T47D (cell line): ENCODE results near the gene MEGF10.

Experiments used
- DNase-seq, 2 experiments: peaks; one replicate each; pipeline versions ENCODE4 v3.0.0 to v3.0.0-alpha.2; 2011 to 2012; ENCODE audit warnings: low read depth in 1 of 2, low spot score in 1 of 2
- JUND ChIP-seq: IDR thresholded peaks from 2 replicates; pipeline ENCODE4 v1.6.1; 2012; ENCODE audit warnings: low read depth
- in situ Hi-C: cut with HindIII; loops from 2 replicates; pipeline ENCODE4 v1.10.0; 2016; ENCODE audit warnings: low sequenced_read_pairs, low pct_unique_long_range_greater_than_20kb

The MEGF10 gene

DNA sequence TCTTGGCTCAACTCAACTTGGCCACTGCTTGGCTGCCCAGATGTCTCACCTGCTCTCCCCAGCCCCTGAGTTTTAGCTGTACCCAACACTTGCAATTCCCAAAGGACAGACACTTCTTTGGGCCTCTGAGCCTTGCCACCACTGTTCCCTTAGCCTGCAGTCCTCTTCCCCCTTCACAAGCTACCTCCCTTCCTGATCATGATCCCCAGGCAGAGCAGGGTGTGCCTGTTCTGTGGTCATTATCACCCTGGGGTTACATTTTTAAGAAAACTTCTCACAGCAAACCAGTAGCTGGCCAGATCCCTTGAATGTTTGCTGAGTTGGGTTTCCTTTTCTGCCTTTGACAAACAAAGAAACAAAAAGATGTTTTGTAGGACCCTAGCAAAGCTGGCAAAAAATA is 139.3 kb downstream of the MEGF10 start:
- in situ Hi-C loops = no loop called here
- TF ChIP-seq JUND = no peak
- no peak for DNase-seq

DNA sequence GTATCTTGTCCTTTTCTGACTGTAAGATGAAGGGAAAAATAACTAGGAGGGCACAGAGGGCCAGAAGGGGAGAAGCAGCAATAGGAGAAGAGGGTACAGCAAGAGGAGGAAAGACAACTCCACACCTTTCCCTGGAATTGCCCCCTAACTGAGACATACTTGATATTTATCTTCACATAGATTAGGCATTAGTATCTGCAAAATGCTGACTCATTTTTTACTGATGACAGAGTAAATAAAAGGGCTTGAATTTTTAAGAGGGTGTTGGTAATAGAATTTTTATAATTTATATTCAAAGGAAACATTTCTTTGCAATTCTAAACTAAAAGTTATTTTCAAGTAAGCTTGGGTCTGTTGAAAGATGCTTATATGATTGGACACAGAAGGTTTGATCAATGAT is 140.0 kb downstream of the MEGF10 start:
- in situ Hi-C loops = no loop called here
- DNase-seq = no peak
- no peak for TF ChIP-seq JUND

DNA sequence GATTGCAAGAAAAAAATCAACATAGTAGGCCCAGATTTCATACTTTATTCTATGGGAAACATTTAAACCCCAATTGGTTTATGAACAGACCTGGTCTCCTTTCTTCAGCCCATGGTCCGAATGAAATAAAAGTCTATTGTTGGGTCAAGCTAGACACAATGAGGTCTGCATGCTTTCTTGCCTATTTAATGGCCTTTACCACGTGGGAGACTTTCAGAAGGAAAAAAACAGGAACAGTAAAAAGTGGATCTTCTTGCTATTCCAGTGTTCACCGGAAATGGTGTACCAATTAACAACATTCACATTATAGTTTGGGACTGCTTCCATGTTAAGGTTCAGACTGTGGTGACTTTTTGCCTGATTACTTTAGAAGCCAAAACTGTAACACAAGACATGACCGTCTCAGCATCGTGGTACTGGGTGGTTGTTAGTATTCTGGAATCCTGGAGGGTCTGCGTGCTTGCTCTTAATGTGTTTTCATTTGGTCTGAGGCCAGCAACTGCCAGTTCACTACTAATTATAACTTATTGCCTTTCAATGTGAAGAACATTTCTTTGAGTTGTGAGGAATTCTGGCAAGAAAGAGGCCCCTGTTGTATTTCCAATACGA is 141.5 kb downstream of the MEGF10 start:
- TF ChIP-seq JUND = no peak
- in situ Hi-C loops = no loop called here
- peak in 1 of 2 experiments; percentile 24 for DNase-seq

DNA sequence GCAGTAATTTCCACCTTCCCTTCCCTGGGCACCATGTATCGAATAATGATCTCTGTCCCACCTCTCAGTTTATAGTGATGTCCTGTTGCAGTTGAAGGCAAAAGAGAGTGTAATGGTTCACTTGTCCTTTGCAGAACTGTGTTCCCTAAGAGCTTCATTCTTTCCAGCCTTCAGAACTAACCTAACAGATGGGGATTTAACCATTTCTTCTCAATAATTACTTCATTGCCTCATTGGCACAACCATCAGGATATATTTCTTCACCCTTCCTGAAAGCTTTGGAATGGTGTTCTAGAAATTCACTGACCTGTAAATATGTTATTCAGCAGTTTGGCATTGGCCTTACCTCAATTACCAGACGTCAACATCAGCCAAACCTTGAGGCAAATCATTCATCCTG is 142.9 kb downstream of the MEGF10 start:
- no peak for DNase-seq
- in situ Hi-C loops = no loop called here
- TF ChIP-seq JUND = no peak

DNA sequence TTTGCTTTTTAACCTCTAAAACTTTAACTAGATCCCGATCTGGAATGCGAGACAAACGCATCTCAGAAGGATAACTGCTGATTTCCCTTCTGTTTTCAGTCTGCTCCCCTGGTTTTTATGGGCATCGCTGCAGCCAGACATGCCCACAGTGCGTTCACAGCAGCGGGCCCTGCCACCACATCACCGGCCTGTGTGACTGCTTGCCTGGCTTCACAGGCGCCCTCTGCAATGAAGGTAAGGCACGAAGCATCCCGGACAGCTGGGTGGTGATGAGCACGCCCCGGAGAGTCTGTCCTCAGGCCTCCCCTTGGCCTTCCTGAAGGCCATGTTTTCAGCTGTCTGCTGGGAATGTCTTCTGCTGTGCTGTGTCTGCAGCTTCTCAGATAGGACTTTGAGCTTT is 144.0 kb downstream of the MEGF10 start:
- in situ Hi-C loops = no loop called here
- no peak for DNase-seq
- TF ChIP-seq JUND = no peak

DNA sequence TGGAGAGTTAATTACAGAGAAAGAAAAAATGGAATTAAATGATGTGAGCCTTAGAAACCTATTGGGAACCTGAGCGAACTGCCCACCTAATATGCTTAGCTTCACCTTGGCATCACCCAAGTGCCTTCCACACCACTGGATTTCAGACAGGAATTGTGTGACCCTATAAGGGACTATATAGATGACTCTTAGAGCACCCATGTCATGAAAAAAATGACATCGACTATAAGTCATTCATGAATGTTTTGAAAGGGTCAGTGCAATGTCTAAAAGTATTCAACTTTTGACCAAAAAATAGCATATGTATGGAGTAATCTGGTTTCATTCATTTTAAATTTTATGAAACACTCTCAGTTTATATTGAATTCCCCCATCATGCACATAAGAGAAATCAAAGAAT is 145.2 kb downstream of the MEGF10 start:
- no peak for TF ChIP-seq JUND
- no peak for DNase-seq
- in situ Hi-C loops = no loop called here

DNA sequence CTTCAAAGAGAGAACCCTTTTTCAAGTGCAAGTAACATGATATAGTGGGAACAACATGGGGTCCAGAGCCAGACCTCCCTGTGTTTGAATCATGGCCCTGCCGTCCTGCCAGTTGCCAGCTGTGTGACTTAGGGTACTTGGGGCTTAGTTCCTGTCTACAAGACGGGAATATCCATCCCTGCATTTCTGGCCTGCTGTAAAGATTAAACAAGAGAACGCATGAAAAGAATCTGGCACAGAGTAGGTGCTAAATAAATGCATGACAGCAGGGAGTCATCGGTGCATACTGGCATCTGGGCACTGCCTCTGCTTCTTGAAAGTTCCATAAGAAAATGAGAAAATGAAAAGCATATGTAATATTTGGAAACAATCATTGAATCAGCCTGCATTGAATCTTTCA is 149.0 kb downstream of the MEGF10 start:
- no peak for DNase-seq
- TF ChIP-seq JUND = no peak
- in situ Hi-C loops = no loop called here

DNA sequence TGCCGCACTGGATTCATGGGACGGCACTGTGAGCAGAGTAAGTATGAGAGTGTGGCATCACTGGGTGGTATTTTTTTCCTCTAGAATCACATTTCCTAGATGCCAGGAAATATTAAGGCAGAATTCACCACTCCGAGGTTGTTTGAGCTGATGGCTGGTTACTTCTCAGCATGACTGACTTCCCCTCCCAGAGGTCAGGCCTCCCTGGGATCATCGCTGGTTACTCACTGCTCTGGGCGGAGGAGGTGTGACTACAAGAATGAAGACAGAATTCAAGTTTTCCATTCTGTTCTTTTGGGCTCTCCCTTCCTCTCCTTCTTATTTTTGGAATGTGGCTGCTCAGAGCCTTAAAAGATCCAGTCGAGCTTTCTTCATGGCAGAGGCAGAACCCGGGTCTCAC is 150.2 kb downstream of the MEGF10 start:
- no peak for DNase-seq
- in situ Hi-C loops = no loop called here

DNA sequence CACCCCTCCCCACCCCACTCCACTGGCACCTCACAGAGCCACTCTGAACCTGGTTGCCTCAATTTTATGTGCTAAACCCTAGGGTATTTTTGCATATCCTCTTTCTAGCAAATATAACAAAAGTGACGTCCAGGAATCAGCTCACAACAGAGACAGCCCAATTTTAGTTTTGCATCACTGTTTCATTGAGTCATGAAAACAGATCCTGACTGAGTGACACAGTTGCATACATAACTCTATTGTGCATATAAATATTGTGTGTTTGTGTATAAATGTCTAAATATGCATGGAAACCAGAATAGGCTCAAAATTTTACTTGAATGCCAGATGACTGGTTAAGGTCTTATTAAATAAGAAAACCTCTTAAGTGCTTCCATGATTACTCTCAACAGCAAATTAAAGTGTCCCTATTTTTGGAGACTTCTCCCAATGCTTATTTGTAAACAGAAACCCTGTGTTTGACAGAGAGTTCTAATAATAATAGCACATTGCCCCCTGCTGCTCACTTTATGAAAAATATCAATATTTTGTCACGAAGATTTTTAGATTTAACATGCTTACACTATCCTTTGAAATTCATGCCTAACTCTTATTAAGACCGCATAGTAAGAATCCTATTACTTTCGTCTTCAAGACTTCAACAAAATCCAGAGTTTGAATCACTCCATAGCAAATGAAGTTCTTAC is 151.3 kb downstream of the MEGF10 start:
- in situ Hi-C loops = no loop called here
- peak in 1 of 2 experiments; percentile 39 for DNase-seq
- TF ChIP-seq JUND = no peak

More for the DNA sequence above, 150.2 kb downstream of the MEGF10 start:
- TF ChIP-seq JUND = no peak

DNA sequence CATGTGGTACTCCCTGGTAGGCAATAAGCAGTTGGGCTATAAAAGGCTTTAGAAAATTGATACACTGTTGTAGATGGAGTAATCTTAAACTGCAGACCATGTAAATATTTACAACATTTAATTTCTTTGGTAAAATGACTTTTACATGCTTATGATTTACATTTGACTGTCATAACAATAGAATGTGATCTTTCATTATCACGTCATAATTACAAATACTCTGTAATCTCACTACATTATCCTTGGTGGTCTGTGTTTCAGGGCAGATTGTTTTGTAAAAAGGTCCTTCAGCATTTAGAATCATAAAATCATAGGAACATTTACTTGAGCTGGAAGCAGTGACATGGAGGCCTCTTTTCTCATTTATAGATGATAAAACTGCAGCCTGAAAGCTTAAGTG is 153.6 kb downstream of the MEGF10 start:
- in situ Hi-C loops = no loop called here
- TF ChIP-seq JUND = no peak
- DNase-seq = no peak

DNA sequence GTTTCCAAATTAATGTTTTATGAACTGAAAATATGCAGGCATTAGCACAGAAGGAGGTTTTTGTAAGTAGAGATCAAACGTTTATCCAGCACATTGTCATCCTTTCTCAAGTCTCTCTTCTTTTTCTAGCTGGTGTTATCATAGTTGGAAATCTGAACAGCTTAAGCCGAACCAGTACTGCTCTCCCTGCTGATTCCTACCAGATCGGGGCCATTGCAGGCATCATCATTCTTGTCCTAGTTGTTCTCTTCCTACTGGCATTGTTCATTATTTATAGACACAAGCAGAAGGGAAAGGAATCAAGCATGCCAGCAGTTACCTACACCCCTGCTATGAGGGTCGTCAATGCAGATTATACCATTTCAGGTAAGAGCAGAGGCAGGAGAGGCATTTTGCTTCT is 154.7 kb downstream of the MEGF10 start:
- TF ChIP-seq JUND = no peak
- no peak for DNase-seq
- in situ Hi-C loops = no loop called here

DNA sequence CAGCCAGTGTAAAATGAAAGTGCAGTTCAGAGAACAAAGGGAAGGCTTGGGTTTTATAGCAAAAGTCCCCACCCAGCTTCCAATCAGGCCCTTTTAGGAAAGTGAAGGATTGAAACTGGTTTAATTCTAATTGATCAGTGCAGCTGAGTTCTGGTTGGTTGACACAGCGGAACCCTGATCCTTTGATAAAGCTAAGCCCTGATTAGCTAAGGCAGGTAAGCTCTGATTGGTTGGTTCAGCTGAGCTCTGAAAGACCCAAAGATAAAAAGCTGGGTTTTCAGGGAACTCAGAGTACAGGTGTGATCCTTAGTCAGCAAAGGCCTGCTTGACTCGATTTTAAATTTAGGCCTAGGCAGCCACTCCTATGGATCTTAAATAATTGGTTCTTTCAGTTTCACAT is 156.0 kb downstream of the MEGF10 start:
- no peak for DNase-seq
- TF ChIP-seq JUND = no peak
- in situ Hi-C loops = no loop called here

DNA sequence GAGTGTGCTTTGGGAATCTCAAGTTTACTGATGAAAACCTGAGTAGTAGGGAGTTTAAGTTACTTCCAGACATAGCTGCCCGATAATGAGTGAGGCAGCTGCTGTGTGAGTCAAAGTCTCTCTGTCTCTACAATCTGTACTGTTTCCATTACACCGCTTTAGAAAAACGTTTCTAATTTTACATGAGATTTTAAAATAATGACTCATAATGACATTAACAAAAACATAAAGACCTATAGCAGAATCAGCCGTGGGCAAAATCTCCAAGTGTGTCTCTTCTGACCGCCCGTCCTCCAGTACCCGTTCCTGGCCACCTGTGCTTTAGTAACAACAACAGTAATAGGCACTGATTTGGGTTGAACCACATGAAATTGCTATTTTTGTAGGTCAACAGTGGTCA is 157.2 kb downstream of the MEGF10 start:
- DNase-seq = no peak
- in situ Hi-C loops = no loop called here
- no peak for TF ChIP-seq JUND

DNA sequence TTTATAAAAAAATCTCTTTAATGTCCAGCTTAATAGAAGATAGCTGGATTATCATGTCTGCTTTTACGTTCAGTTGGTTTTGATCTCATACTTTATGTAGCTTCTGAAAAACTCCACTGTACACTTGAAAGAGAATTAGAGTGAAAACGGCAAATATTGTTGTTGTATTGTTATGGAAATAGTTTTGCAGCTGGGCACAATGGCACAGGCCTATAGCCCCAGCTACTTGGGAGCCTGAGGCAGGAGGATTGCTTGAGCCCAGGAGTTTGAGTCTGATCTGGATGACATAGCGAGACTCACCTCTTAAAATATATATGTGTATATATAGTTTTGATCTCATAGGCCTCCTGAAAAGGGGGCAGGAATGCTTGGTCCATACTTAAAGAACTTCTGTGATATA is 159.4 kb downstream of the MEGF10 start:
- no peak for TF ChIP-seq JUND
- in situ Hi-C loops = no loop called here
- DNase-seq = no peak
